ENCODE results near the gene SDHB.

DNA sequence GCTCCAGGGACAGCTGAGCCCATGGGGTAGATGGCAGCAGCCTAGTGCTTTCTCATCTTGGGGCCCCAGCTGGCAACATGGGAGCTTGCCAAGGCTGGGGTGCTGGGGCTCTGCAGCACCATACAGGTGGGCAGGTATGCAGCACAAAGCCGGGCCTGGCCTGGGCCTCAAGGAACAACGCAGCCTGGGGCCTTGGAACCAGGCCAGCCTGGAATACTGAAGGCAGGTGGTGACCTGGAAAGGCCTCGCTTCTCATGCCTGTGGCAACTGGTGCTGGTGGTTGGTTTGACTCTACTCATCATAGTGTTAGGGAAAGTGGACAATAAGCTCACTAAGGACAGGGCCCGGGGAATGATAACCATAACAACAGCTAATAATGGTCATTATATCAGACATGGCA is 27.0 kb upstream of the SDHB start:
- TF ChIP-seq, protein P1, sequence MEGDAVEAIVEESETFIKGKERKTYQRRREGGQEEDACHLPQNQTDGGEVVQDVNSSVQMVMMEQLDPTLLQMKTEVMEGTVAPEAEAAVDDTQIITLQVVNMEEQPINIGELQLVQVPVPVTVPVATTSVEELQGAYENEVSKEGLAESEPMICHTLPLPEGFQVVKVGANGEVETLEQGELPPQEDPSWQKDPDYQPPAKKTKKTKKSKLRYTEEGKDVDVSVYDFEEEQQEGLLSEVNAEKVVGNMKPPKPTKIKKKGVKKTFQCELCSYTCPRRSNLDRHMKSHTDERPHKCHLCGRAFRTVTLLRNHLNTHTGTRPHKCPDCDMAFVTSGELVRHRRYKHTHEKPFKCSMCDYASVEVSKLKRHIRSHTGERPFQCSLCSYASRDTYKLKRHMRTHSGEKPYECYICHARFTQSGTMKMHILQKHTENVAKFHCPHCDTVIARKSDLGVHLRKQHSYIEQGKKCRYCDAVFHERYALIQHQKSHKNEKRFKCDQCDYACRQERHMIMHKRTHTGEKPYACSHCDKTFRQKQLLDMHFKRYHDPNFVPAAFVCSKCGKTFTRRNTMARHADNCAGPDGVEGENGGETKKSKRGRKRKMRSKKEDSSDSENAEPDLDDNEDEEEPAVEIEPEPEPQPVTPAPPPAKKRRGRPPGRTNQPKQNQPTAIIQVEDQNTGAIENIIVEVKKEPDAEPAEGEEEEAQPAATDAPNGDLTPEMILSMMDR (IDR thresholded peaks at IDR 0.05), result no peak
- TF ChIP-seq EP300 (IDR thresholded peaks at IDR 0.05), result no peak
- no peak for TF ChIP-seq POLR2A (IDR thresholded peaks at IDR 0.05)

Data from tibial nerve (tissue), 4 donors.